GM12873 (cell line): Measurements from ENCODE around the gene TSPAN18.

Source experiments
- CTCF ChIP-seq: IDR thresholded peaks from 2 replicates; pipeline ENCODE4 v1.5.1; 2012; ENCODE audit warnings: low read depth, mild to moderate bottlenecking, moderate library complexity, low read length, control low read depth; ENCODE audit not compliant: insufficient read depth; ENCODE audit errors: missing control alignments

TSPAN18 gene

GRCh38 chr11:44954051-44954906 is 227.5 kb downstream of the TSPAN18 start:
- no peak for TF ChIP-seq CTCF

- TF ChIP-seq CTCF, result no peak
Observed at GRCh38 chr11:44955015-44955738, 228.4 kb downstream of the TSPAN18 start.

GRCh38 chr11:44957040-44957515 is 230.3 kb downstream of the TSPAN18 start:
- TF ChIP-seq CTCF, result no peak

GRCh38 chr11:44957776-44958564 is 231.2 kb downstream of the TSPAN18 start:
- no peak for TF ChIP-seq CTCF

GRCh38 chr11:44959064-44959463 is 232.3 kb downstream of the TSPAN18 start:
- TF ChIP-seq CTCF, result no peak

- TF ChIP-seq CTCF, result no peak
Observed at GRCh38 chr11:44960200-44960845, 233.6 kb downstream of the TSPAN18 start.
